Measurements from ENCODE around the gene PLA2G4F. TPM values are rescaled to one million over a fixed set of nuclear protein-coding genes. Genes with fewer than 3 reads are reported as not detected.

PLA2G4F gene
- total and polyA plus RNA-seq, 4 donors = 1.5 TPM; not detected in 3

GRCh38 chr15:42158941-42159340 lies 2.5 kb upstream of the PLA2G4F start:
- ATAC-seq (ENCODE audit: low FRiP score) (no peak), DNase-seq (no peak)
- H3K36me3 ChIP-seq (ENCODE audit: control insufficient read depth in 1 of 2, insufficient read depth in 2 of 2, low read length in 1 of 2) = peaks cover 9 to 18% of the 10 kb centered on the region in 2 donors
- WGBS, 2 donors = 88 to 92% methylated on average over 10 of the region's 10 CpGs
- H3K9me3 ChIP-seq (ENCODE audit: control insufficient read depth, low read length) = no peaks in the 10 kb centered on the region
- H3K4me3 ChIP-seq (ENCODE audit: low read length in 2 of 2) = no peak overlapping the region
- no peaks in the 10 kb centered on the region for H3K27me3 ChIP-seq (ENCODE audit: control insufficient read depth in 1 of 2, insufficient read depth in 2 of 2, low read length in 1 of 2)
- intact Hi-C loops (cut with DNase I) = no loop called here
- no peak overlapping the region for H3K27ac ChIP-seq (ENCODE audit: low read depth in 1 of 2, low read length in 2 of 2)
- no peaks in the 10 kb centered on the region for H3K4me1 ChIP-seq (ENCODE audit: control insufficient read depth in 1 of 2, insufficient read depth in 2 of 2, low read length in 2 of 2)

- intact Hi-C loops (cut with DNase I) = no loop called here
- 66 to 71% methylated on average over 8 of the region's 8 CpGs for WGBS, 2 donors
- Histone ChIP-seq H3K36me3 (ENCODE audit: control insufficient read depth in 1 of 2, insufficient read depth in 2 of 2, low read length in 1 of 2) (peaks cover 7 to 14% of the 10 kb centered on the region in 2 donors), H3K4me3 (ENCODE audit: low read length in 2 of 2) (no peak overlapping the region), H3K27ac (ENCODE audit: low read depth in 1 of 2, low read length in 2 of 2) (no peak overlapping the region), H3K27me3 (ENCODE audit: control insufficient read depth in 1 of 2, insufficient read depth in 2 of 2, low read length in 1 of 2) (no peaks in the 10 kb centered on the region), H3K9me3 (ENCODE audit: control insufficient read depth, low read length) (no peaks in the 10 kb centered on the region), H3K4me1 (ENCODE audit: control insufficient read depth in 1 of 2, insufficient read depth in 2 of 2, low read length in 2 of 2) (no peaks in the 10 kb centered on the region)
- DNase-seq (no peak), ATAC-seq (ENCODE audit: low FRiP score) (no peak)
These were observed 1.7 kb upstream of the PLA2G4F start for GRCh38 chr15:42157981-42158765.

GRCh38 chr15:42157381-42157780 lies 945 bp upstream of the PLA2G4F start:
- Histone ChIP-seq H3K4me1 (ENCODE audit: control insufficient read depth in 1 of 2, insufficient read depth in 2 of 2, low read length in 2 of 2) (no peaks in the 10 kb centered on the region), H3K4me3 (ENCODE audit: low read length in 2 of 2) (no peak overlapping the region), H3K9me3 (ENCODE audit: control insufficient read depth, low read length) (no peaks in the 10 kb centered on the region), H3K27ac (ENCODE audit: low read depth in 1 of 2, low read length in 2 of 2) (no peak overlapping the region), H3K36me3 (ENCODE audit: control insufficient read depth in 1 of 2, insufficient read depth in 2 of 2, low read length in 1 of 2) (peaks cover 2 to 14% of the 10 kb centered on the region in 2 donors), H3K27me3 (ENCODE audit: control insufficient read depth in 1 of 2, insufficient read depth in 2 of 2, low read length in 1 of 2) (no peaks in the 10 kb centered on the region)
- no peak for DNase-seq
- no peak for ATAC-seq (ENCODE audit: low FRiP score)
- intact Hi-C loops (cut with DNase I) = no loop called here
- 97 to 98% methylated on average over 8 of the region's 8 CpGs for WGBS, 2 donors

DNA sequence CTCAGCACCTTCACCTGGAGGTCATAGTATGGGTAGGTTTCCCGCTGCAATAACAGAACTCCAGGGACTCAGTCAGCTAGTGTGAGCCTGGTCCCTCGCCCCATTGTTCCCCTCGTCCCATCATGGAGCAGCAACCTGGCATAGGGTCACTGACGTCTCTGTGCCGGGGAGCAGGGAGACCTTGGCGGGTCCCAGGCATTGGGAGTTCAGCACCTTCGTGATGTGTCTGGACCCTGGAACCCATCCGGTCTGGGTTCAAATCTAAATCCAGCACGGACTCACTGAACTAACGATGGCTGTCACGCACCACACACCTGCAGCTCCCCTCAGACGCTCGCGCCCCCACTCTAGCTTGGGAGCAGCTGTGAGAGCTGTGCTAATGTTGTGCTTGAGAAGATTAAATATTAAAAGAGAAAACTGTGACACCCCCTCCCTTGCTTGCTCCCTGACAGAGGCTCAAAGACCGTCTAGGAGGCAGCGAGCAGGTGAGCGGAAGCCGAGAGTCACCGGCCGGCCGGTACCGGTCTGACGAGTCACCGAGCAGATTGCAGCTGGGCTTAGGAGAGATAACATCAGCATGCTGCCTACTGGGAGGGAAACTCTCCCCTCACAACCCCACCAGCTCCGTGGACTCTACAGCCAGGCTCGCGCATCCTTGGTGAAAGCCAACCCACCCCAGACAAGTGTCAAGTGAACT lies 742 bp downstream of the PLA2G4F start:
- Histone ChIP-seq H3K4me1 (ENCODE audit: control insufficient read depth in 1 of 2, insufficient read depth in 2 of 2, low read length in 2 of 2) (peaks cover 0 to 3% of the 10 kb centered on the region in 2 donors), H3K27me3 (ENCODE audit: control insufficient read depth in 1 of 2, insufficient read depth in 2 of 2, low read length in 1 of 2) (no peaks in the 10 kb centered on the region), H3K9me3 (ENCODE audit: control insufficient read depth, low read length) (no peaks in the 10 kb centered on the region), H3K27ac (ENCODE audit: low read depth in 1 of 2, low read length in 2 of 2) (no peak overlapping the region), H3K36me3 (ENCODE audit: control insufficient read depth in 1 of 2, insufficient read depth in 2 of 2, low read length in 1 of 2) (peaks cover 2 to 10% of the 10 kb centered on the region in 2 donors), H3K4me3 (ENCODE audit: low read length in 2 of 2) (no peak overlapping the region)
- ATAC-seq (ENCODE audit: low FRiP score) = no peak
- 78 to 79% methylated on average over 27 of the region's 27 CpGs for WGBS, 2 donors
- intact Hi-C loops (cut with DNase I) = no loop called here
- DNase-seq = no peak

DNA sequence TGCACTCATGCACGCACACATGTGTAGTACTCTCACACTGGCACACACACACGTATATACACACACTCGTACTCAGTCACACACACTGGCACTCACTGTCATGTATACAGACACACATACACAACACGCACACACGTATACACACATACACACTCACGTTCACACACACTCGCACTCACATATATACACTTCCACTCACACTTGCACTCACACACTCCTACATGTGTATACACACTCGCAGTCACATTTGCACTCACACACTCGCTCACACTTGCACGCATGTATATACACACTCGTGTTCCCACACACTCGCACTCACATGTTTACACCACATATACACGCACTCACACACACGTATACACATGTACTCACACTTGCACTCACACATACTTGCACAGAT lies 1.5 kb downstream of the PLA2G4F start:
- H3K36me3 ChIP-seq (ENCODE audit: control insufficient read depth in 1 of 2, insufficient read depth in 2 of 2, low read length in 1 of 2) = peaks cover 2 to 6% of the 10 kb centered on the region in 2 donors
- no peaks in the 10 kb centered on the region for H3K27me3 ChIP-seq (ENCODE audit: control insufficient read depth in 1 of 2, insufficient read depth in 2 of 2, low read length in 1 of 2)
- ATAC-seq (ENCODE audit: low FRiP score) (no peak), DNase-seq (no peak)
- peaks cover 0 to 3% of the 10 kb centered on the region in 2 donors for H3K4me1 ChIP-seq (ENCODE audit: control insufficient read depth in 1 of 2, insufficient read depth in 2 of 2, low read length in 2 of 2)
- H3K27ac ChIP-seq (ENCODE audit: low read depth in 1 of 2, low read length in 2 of 2) = no peak overlapping the region
- no peaks in the 10 kb centered on the region for H3K9me3 ChIP-seq (ENCODE audit: control insufficient read depth, low read length)
- 96 to 98% methylated on average over 14 of the region's 14 CpGs for WGBS, 2 donors
- no peak overlapping the region for H3K4me3 ChIP-seq (ENCODE audit: low read length in 2 of 2)
- intact Hi-C loops (cut with DNase I) = no loop called here

DNA sequence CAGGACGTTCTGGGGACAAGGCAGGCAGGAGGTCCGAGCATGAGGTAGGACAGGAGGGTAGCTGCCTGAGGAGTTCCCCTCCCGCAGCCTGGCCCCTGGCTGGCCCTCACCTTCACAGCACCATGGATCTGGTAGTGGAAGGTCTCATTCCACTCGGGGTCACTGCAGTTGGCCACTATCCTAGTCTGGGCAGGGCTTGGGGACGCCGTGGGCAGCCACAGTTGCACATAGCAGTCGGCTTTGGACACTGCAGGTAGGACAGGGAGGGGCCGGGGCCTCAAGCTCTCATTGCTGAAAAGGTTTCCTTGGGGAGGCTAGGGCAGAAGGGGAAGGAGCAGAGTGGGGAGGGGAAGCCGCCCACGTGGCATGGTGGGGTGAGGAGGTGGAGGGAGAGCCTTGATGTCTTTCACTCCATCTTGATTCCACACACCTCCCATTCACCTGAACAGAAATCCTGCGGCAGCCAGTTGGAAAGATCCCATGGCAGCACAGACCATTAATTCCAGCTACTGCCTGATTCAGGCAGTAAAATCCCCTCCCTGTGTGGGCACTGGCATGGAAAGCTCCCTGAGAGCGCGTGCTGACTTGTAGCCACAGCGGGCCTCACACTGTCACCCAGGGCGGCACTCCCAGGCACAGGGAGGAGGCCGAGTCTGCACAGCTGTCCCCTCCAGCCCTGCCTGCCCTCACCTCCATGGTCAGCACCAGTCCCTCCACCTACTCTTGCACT lies 2.1 kb downstream of the PLA2G4F start:
- H3K9me3 ChIP-seq (ENCODE audit: control insufficient read depth, low read length) = no peaks in the 10 kb centered on the region
- no peak overlapping the region for H3K4me3 ChIP-seq (ENCODE audit: low read length in 2 of 2)
- no peak overlapping the region for H3K27ac ChIP-seq (ENCODE audit: low read depth in 1 of 2, low read length in 2 of 2)
- intact Hi-C loops (cut with DNase I) = no loop called here
- H3K36me3 ChIP-seq (ENCODE audit: control insufficient read depth in 1 of 2, insufficient read depth in 2 of 2, low read length in 1 of 2) = peaks cover 0 to 3% of the 10 kb centered on the region in 2 donors
- peaks cover 0 to 3% of the 10 kb centered on the region in 2 donors for H3K4me1 ChIP-seq (ENCODE audit: control insufficient read depth in 1 of 2, insufficient read depth in 2 of 2, low read length in 2 of 2)
- DNase-seq (no peak), ATAC-seq (ENCODE audit: low FRiP score) (no peak)
- H3K27me3 ChIP-seq (ENCODE audit: control insufficient read depth in 1 of 2, insufficient read depth in 2 of 2, low read length in 1 of 2) = no peaks in the 10 kb centered on the region
- 86% methylated on average over 16 of the region's 16 CpGs for WGBS, 2 donors

GRCh38 chr15:42153874-42154211 lies 2.6 kb downstream of the PLA2G4F start:
- DNase-seq (no peak), ATAC-seq (ENCODE audit: low FRiP score) (no peak)
- Histone ChIP-seq H3K4me1 (ENCODE audit: control insufficient read depth in 1 of 2, insufficient read depth in 2 of 2, low read length in 2 of 2) (peaks cover 0 to 3% of the 10 kb centered on the region in 2 donors), H3K4me3 (ENCODE audit: low read length in 2 of 2) (no peak overlapping the region), H3K9me3 (ENCODE audit: control insufficient read depth, low read length) (no peaks in the 10 kb centered on the region), H3K36me3 (ENCODE audit: control insufficient read depth in 1 of 2, insufficient read depth in 2 of 2, low read length in 1 of 2) (peaks cover 0 to under 1% of the 10 kb centered on the region in 2 donors), H3K27me3 (ENCODE audit: control insufficient read depth in 1 of 2, insufficient read depth in 2 of 2, low read length in 1 of 2) (no peaks in the 10 kb centered on the region), H3K27ac (ENCODE audit: low read depth in 1 of 2, low read length in 2 of 2) (no peak overlapping the region)
- 95 to 96% methylated on average over 4 of the region's 4 CpGs for WGBS, 2 donors
- intact Hi-C loops (cut with DNase I) = no loop called here

DNA sequence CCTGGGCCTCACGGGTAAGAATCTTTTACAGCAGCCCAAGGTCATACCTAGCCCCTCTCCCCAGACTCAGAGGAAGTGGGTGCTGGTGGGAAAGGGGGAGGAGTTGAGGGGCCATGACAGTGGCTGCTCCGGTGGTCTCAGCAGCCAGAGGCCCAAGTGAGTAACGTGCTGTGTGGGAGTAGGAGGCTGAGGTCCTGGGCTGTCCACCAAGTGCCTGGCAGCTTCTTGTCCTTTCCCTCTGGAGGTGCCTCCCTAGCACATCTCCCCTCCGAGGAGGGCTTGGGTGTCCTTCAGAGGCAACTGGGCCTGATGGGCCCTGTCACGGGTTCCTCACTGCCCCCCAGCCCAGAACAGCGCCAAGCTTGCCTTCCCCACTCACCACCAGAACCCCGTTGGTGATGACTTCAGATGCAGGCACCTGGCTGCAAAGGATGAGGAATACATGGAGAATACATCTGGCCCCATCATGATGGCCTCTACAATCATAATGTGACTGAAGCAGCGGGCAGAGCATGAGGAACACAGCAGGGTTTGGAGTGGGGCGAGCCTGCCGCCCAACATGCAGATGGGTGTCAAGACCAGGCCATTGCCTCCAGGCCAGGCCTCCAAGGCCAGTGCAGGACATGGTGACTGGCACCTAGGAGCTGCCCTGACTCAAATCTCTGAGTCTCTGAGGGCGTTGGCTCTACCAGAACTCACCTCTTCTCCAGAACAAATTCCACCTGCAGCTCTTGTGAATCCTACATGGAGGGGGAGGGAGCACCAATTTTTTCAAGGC lies 3.3 kb downstream of the PLA2G4F start:
- H3K4me3 ChIP-seq (ENCODE audit: low read length in 2 of 2) = no peak overlapping the region
- no peaks in the 10 kb centered on the region for H3K27me3 ChIP-seq (ENCODE audit: control insufficient read depth in 1 of 2, insufficient read depth in 2 of 2, low read length in 1 of 2)
- no peak for ATAC-seq (ENCODE audit: low FRiP score)
- no peaks in the 10 kb centered on the region for H3K9me3 ChIP-seq (ENCODE audit: control insufficient read depth, low read length)
- 92 to 95% methylated on average over 11 of the region's 11 CpGs for WGBS, 2 donors
- H3K36me3 ChIP-seq (ENCODE audit: control insufficient read depth in 1 of 2, insufficient read depth in 2 of 2, low read length in 1 of 2) = no peaks in the 10 kb centered on the region
- intact Hi-C loops (cut with DNase I) = no loop called here
- no peak overlapping the region for H3K27ac ChIP-seq (ENCODE audit: low read depth in 1 of 2, low read length in 2 of 2)
- H3K4me1 ChIP-seq (ENCODE audit: control insufficient read depth in 1 of 2, insufficient read depth in 2 of 2, low read length in 2 of 2) = peaks cover 0 to 3% of the 10 kb centered on the region in 2 donors
- DNase-seq = no peak

All from aorta (tissue), 5 donors.